Right atrium auricular region (tissue), 2 donors: Measurements from ENCODE around the gene IL1R1. TPM values are rescaled to one million over a fixed set of nuclear protein-coding genes. Genes with fewer than 3 reads are reported as not detected.

Experiments
- DNase-seq: peaks from one replicate; pipeline ENCODE4 v3.0.0-alpha.2; 2019; ENCODE audit warnings: low spot score
- H3K27ac ChIP-seq, 2 donors: fragments of 200-600 bp; sonication (generic); 1 replicate in 1 of 2; 2 replicates in 1 of 2; pipeline ENCODE4 v1.5.1; 2016 to 2019
- H3K27me3 ChIP-seq, 2 donors: fragments of 200-600 bp; sonication (generic); one replicate each; pipeline versions ENCODE4 v1.5.1 to v1.6.0; 2017 to 2019
- H3K36me3 ChIP-seq: fragments of 200-600 bp; sonication (generic); one replicate; pipeline ENCODE4 v1.5.1; 2016
- H3K4me1 ChIP-seq, 2 donors: fragments of 200-600 bp; sonication (generic); one replicate each; pipeline versions ENCODE4 v1.5.1 to v1.6.0; 2017 to 2019
- H3K4me3 ChIP-seq, 2 donors: fragments of 200-600 bp; sonication (generic); 1 replicate in 1 of 2; 2 replicates in 1 of 2; pipeline ENCODE4 v1.5.1; 2017 to 2019; ENCODE audit warnings: mild to moderate bottlenecking in 1 of 2, moderate library complexity in 1 of 2
- H3K9me3 ChIP-seq, 2 donors: fragments of 200-600 bp; sonication (generic); one replicate each; pipeline ENCODE4 v1.5.1; 2019
- CTCF ChIP-seq, 2 donors: fragments of 200-600 bp; sonication (generic); IDR thresholded peaks; one replicate each; pipeline ENCODE4 v1.5.1; 2019; ENCODE audit warnings: antibody characterized with exemption in 2 of 2
- total RNA-seq, 2 donors: library from RNA; depleted of rRNA; stranded (reverse); fragments of >200 nt; gene quantifications; one replicate each; pipeline ENCODE4 v1.1.0, GENCODE V29; 2016

IL1R1 gene, protein sequence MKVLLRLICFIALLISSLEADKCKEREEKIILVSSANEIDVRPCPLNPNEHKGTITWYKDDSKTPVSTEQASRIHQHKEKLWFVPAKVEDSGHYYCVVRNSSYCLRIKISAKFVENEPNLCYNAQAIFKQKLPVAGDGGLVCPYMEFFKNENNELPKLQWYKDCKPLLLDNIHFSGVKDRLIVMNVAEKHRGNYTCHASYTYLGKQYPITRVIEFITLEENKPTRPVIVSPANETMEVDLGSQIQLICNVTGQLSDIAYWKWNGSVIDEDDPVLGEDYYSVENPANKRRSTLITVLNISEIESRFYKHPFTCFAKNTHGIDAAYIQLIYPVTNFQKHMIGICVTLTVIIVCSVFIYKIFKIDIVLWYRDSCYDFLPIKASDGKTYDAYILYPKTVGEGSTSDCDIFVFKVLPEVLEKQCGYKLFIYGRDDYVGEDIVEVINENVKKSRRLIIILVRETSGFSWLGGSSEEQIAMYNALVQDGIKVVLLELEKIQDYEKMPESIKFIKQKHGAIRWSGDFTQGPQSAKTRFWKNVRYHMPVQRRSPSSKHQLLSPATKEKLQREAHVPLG
- 10 to 100 TPM; 28.7 to 86.2 TPM for total RNA-seq

DNA sequence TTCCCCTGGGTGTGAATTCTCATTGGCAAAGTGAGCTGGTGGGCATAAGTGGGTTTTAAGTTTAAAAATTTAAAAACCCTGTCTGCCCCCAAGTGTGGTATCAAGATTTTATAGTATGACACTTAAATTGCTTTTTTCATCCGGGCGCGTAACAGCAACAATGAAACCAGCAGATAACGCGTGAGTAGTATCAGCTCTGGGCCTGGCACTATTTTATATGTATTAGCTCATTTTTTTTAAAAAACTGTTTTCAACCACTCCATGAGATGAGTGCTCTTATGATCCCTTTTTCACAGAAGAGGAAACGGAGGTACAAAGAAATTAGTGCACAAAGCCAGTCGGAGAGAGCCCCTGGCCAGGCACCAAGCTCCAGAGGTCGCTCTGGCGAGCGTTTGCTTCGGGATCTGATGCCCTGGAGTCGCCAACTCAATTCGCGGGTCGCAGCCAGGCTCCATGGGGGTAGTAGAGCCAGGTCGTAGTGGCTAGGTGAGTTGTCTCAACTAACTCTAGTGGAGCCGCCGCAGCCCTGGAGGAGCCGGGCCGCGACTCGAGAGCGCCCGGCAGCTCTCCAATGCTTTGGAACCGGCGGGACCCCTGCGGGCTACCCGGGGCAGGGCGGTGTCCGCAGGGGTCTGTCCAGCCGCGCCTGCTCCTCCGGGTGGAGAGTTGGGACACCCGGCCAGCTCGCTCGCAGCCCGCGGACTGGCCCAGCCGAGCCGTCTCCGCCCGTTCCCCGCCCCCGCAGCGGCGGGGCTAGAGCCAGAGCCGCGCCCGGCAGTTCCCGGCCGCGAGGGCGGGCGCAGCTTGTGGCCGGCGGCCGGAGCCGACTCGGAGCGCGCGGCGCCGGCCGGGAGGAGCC is at the start of gene IL1R1:
Gene IL1R1, plus strand, starts transcription at position 777 of the 859 bp plus-strand sequence. CDS start 14,979 bp downstream, outside the sequence.
- no peak for TF ChIP-seq CTCF (IDR thresholded peaks at IDR 0.05)
- Histone ChIP-seq H3K4me1 (peaks cover 0 to 27% of the 10 kb centered on the region in 2 donors), H3K9me3 (peaks cover 0 to 25% of the 10 kb centered on the region in 2 donors), H3K36me3 (peaks cover 18% of the 10 kb centered on the region), H3K27ac (peak within 1 kb of the TSS; percentile 85 to 93), H3K4me3 (peak within 1 kb of the TSS; percentile 70 to 74), H3K27me3 (no peaks in the 10 kb centered on the region)
- peak; percentile 81 for DNase-seq

DNA sequence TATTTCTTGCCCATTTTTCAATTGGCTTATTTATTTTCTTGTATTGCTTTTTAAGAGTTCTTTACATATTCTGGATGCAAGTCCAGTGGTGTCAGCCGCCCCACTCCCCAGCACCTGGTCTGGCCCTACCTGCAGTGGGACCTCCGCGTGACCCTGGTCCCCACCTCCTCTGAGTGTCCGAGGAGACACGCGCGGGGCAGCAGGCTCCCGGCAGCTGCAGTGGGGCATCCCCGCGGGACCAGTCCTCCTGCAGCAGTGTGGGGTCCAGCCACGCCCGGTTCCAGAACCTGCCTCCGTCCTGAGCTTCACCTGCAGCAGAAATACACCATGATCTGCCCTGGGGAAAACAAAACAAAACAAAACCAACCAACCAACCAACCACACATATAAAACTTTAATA is 48.9 kb upstream of the IL1R1 start:
- H3K27ac ChIP-seq, result no peak overlapping the region
- TF ChIP-seq CTCF (IDR thresholded peaks at IDR 0.05), result no peak
- peaks cover 0 to 9% of the 10 kb centered on the region in 2 donors for H3K9me3 ChIP-seq
- no peaks in the 10 kb centered on the region for H3K27me3 ChIP-seq
- H3K4me3 ChIP-seq, result no peak overlapping the region
- H3K4me1 ChIP-seq, result no peaks in the 10 kb centered on the region
- no peaks in the 10 kb centered on the region for H3K36me3 ChIP-seq
- DNase-seq, result no peak

GRCh38 chr2:102094917-102095316 is 47.6 kb upstream of the IL1R1 start:
- H3K4me3 ChIP-seq, result no peak overlapping the region
- no peaks in the 10 kb centered on the region for H3K36me3 ChIP-seq
- H3K27me3 ChIP-seq, result no peaks in the 10 kb centered on the region
- H3K27ac ChIP-seq, result no peak overlapping the region
- no peak for TF ChIP-seq CTCF (IDR thresholded peaks at IDR 0.05)
- H3K9me3 ChIP-seq, result peaks cover 0 to 9% of the 10 kb centered on the region in 2 donors
- H3K4me1 ChIP-seq, result no peaks in the 10 kb centered on the region
- DNase-seq, result no peak

DNA sequence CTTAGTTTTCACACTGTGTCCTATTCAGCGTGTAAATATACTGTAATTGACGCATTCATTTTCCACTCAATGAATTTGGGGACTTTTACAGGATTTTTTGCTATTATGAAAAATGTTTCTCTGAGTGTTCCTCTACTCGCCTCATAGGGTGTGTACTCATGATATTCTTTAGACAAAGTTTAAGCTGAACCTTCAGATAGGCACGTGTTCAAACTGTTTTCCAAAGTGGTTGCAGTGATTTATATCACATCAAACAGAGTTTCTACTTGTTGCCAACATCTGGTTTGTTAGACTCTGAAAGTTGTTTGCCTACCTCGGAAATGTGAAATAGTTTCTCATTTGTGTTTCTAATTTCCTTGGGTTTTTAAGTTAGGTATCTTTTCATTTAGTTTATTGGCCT is 46.4 kb upstream of the IL1R1 start:
- TF ChIP-seq CTCF (IDR thresholded peaks at IDR 0.05), result no peak
- Histone ChIP-seq H3K9me3 (no peaks in the 10 kb centered on the region), H3K36me3 (no peaks in the 10 kb centered on the region), H3K27ac (no peak overlapping the region), H3K27me3 (no peaks in the 10 kb centered on the region), H3K4me1 (peaks cover 0 to 5% of the 10 kb centered on the region in 2 donors), H3K4me3 (no peak overlapping the region)
- DNase-seq, result no peak

DNA sequence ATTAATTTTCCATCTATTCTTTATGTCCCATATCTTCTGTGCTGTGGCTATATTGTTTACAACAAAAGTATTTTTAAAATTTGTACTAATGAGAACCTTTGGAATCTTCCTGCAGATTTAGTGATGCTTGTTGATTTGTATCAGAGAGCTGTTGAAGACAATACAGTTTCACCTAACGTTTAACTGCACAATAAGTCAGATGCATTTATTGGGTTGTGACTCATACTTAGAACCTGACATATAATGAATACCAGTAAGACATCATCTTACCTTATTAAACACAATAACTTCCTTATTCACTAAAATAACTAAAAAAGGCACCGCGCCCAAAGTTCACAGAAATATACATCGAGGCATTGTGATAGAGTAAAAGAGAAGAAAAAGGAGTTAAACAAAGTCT is 43.8 kb upstream of the IL1R1 start:
- H3K27me3 ChIP-seq, result no peaks in the 10 kb centered on the region
- TF ChIP-seq CTCF (IDR thresholded peaks at IDR 0.05), result no peak
- H3K4me3 ChIP-seq, result no peak overlapping the region
- no peak overlapping the region for H3K27ac ChIP-seq
- H3K36me3 ChIP-seq, result no peaks in the 10 kb centered on the region
- no peaks in the 10 kb centered on the region for H3K9me3 ChIP-seq
- no peak for DNase-seq
- H3K4me1 ChIP-seq, result peaks cover 0 to 5% of the 10 kb centered on the region in 2 donors
